ENCODE data around the gene EMC10.

DNA sequence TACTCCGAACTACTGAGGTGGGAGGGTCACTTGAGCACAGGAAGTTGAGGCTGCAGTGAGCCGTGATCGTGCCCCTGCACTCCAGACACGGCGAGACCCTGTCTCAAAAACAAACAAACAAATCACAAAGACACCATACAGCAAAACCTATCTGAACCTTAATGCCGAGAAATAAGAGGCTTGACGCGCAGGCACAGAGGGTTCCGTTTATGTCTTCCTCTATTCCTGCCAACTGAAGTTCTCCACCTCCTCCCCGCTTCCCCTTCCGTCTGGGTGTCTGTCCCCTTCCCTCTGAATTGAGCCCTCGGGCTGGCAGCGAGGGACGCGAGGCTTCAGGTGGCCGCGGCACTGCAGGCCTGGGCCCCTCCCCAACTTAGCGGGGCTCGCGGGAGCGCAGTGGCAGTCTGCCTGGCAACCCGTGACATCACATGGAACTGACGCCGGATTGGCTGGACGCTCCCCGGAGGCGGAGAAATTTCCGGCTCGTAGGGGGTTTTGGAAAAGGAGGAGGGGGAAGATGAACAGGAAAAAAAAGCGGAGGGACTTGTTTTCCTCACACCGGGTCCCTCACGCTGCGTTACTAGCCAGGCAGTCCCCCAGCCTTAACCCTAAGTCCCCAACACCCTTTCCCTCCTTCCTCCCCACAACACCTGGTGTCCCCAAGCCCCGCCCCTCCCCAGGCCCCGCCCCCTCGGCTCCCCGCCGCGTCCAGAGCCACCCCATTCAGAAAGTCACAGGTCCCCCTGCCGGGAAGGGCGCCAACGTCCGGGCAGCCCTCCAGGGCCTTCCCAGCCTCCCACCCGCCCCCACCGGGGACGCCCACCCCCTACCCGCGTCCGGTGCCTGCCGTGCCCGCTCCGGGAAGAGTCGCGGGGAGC, 44.7 kb upstream of the EMC10 start:
- TF ChIP-seq, protein P1, sequence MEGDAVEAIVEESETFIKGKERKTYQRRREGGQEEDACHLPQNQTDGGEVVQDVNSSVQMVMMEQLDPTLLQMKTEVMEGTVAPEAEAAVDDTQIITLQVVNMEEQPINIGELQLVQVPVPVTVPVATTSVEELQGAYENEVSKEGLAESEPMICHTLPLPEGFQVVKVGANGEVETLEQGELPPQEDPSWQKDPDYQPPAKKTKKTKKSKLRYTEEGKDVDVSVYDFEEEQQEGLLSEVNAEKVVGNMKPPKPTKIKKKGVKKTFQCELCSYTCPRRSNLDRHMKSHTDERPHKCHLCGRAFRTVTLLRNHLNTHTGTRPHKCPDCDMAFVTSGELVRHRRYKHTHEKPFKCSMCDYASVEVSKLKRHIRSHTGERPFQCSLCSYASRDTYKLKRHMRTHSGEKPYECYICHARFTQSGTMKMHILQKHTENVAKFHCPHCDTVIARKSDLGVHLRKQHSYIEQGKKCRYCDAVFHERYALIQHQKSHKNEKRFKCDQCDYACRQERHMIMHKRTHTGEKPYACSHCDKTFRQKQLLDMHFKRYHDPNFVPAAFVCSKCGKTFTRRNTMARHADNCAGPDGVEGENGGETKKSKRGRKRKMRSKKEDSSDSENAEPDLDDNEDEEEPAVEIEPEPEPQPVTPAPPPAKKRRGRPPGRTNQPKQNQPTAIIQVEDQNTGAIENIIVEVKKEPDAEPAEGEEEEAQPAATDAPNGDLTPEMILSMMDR (IDR thresholded peaks at IDR 0.05; ENCODE audit: poor library complexity): no peak
- TF ChIP-seq EZH2 (IDR thresholded peaks at IDR 0.05; ENCODE audit: borderline replicate concordance): no peak
- TF ChIP-seq EZH2phosphoT487 (IDR thresholded peaks at IDR 0.05; ENCODE audit: low read depth, severe bottlenecking, unreplicated experiment): no peak
